Stimulated activated CD8-positive, alpha-beta memory T cell treated with anti-CD3 and anti-CD28 coated beads, Interleukin-7, amount 100 ng/mL, for 24 hours (primary cell): ENCODE measurements around the gene DPPA5.
"Not testable (repeated sequence)": the region's sequence is repeated elsewhere in the genome, so short reads cannot be mapped to it uniquely, and the experiment has no call there.

Experiments used
- DNase-seq: peaks from one replicate; pipeline ENCODE4 v3.0.0-alpha.2; 2020; ENCODE audit warnings: low read depth

The DPPA5 gene

DNA sequence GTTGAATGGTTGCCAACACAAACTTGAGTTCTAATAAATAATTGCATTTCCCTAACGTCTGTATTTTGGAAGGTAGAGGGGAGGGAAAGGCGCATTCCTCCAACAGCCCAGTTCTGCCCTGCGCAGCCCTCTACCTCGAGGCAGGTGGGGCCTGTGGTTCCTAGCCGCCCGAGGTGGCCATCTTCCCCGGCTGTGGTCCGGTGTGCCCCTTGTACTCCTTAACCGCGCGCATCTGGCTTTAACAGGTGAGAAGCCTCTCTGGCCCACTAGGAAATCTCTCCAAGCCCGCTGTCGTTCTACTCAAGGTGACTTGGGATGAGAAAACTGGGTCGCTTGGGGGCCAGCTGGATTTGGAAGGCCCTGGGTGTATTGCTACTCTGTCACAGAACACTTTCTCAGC lies 10.0 kb upstream of the DPPA5 start:
- no peak for DNase-seq

DNA sequence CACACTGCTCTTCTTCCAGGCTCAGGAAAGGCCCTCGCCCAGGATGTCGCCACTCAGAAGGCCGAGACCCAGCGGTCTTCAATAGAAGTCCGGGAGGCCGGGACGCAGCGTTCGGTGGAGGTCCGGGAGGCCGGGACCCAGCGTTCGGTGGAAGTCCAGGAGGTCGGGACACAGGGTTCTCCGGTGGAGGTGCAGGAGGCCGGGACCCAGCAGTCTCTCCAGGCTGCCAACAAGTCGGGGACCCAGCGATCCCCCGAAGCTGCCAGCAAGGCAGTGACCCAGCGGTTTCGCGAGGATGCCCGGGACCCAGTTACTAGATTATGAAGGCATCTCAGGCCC lies 9.4 kb upstream of the DPPA5 start:
- no peak for DNase-seq

DNA sequence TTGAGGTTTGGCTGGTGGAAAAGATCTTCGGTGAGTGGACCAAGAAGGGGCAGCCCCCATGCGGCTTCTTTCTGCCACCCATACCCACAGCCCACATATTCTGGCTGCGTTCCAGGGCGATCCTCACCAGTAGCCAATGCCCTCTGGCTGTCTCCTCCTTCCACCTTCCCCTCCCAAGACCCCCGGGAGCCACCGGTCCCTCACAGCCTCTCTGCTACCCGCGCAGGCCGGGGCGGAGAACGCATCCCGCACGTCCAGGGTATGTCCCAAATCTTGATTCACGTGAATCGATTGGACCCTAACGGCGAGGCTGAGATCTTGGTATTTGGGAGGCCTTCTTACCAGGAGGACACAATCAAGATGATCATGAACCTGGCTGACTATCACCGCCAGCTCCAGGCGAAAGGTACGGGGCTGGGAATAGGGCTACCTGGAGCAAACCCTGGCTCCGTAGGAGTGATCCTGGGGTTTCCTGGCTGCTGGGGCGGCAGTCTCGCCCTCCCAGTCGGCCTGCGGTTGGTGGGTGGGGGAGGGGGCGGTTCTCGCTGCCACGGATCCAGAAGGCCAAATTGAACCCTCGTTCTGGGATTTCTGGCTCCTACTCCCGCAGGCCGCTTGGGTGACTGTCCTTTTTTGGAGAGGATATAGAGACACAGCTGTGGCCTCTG lies 8.9 kb upstream of the DPPA5 start:
- no peak for DNase-seq

DNA sequence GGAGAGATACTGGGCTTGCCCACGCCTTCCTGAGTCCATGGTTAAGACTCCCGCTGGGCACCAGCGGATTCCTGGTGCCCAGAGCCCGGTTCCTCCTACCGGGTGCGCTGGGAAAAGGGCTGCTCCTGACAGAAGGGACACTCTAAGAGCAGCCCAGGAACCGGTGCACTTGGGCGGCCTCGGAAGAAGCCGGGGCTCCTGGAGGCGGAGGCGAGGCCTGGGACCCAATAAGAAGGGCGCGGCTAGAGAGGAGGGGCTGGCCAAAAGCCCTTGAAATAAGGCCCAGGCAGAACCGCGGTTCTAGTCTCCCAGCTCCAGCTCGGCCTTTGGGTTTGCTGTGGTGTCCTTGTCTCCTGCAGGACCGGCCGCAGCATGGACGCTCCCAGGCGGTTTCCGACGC lies 8.3 kb upstream of the DPPA5 start, which contains the start of gene KHDC3L:
Gene KHDC3L (plus strand): TSS at position 301 of the 400 bp plus-strand sequence. CDS start 72 bp downstream, at position 373.
- DNase-seq: no peak

DNA sequence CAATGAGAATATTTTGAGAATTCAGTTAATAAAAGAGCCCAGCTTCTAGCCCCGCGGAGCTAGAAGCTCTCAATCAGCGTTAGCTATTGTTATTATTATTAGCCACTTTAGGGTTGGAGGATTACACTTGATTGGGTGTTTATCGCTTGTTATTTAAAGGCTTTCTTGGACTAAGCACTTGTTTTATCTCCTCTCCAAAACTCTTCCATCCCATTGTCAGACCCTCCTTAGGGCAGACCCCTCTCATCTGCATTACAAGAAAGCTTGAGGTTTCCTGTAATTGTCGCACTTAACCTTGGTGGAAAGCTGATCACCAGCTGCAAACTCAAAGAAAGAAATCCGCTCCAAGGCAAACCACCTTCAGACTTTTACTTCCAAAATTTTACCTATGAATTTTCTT lies 4.8 kb downstream of the DPPA5 start:
- no peak for DNase-seq

DNA sequence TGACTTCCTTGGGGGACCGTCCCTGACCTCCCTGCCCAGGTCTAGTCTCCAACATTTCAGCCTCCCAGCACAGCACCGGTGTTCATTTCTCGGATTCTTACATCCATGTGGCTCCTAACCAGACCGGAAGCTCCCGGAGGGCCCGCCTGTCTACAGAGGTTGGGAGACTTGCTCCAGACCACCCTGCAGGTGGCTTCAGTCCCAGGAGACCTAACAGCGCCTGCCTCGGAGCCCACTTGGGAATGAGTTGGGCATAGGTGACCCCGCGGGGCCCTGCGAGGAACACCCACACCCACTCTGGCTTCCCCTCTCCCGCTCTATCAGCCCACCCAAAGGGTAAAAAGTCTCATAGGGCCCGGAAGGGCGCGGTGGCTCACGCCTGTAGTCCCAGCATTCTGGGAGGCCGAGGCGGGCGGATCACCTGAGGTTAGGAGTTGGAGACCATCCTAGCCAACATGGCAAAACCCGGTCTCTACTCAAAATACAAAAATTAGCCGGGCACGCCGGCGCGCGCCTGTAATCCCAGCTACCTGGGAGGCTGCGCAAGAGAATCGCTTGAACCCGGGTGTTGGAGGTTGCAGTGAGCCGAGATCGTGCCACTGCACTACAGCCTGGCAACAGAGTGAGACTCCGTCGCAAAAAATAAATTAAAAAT lies 5.4 kb downstream of the DPPA5 start:
- DNase-seq: no peak

DNA sequence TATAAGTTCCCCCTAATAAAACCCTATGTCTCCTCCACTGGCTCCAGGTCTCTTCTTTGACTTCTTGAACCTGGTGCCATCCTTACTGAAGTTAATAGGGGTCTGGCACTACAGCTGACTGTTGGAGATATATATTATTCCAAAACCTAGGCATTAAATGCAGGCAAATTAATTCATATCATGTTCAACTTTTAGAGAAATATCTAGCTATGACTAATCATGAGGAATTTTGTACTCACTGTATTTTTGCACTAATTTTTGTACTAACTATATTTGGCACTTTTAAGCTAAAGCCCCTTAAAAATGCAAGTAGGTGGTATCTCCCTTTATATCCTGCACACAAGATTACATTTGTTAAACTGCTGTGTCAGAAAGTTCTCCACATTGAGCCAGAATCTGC lies 10.9 kb downstream of the DPPA5 start:
- no peak for DNase-seq

DNA sequence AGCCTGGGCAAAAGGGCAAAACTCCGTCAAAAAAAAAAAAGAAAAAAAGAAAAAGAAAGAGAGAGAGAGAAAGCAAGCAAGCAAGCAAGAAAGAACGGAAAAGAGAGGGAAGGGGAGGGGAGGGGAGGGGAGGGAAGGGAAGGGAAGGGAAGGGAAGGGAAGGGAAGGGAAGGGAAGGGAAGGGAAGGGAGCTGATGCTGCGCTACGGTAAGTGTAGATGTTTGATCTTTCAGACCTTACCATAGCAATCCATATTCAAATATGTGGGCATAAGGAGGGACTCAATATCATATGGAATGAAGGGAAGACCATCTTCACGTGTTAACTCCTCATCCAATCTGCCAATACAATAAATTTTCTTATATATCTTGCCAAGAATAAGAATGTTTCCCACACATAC lies 11.9 kb downstream of the DPPA5 start:
- no peak for DNase-seq

DNA sequence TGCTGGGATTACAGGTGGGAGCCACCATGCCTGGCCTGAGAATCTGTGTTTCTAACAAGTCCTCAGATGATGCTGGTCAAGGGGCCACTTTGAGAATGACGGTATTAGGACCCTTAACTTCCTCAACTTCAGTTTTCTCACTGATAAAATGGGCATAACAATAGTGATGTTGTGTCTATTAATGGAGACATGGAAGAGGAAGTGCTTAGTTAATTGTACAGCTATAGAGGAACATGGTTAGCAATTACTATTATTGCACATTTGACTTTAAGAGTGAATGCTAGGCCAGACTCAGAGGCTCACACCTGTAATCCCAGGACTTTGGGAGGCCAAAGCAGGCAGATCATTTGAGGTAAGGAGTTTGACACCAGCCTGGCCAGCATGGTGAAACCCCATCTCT lies 12.7 kb downstream of the DPPA5 start:
- no peak for DNase-seq

DNA sequence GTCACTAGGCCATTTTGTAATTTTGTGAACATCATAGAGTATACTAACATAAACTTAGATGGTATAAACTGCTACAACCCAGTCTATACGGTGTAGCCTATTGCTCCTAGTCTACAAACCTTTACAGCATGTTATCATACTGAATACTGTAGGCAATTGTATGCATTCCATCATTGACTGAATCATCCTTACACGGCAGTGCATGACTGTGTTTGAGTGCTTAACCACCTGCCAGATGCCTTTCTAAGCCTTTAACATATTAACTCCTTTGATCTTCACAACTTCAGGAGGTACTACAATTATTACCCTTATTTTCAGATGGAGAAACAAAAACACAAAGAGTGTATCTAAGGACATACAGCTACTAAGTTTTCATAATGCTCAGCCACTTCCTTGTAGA lies 14.0 kb downstream of the DPPA5 start:
- no peak for DNase-seq

DNA sequence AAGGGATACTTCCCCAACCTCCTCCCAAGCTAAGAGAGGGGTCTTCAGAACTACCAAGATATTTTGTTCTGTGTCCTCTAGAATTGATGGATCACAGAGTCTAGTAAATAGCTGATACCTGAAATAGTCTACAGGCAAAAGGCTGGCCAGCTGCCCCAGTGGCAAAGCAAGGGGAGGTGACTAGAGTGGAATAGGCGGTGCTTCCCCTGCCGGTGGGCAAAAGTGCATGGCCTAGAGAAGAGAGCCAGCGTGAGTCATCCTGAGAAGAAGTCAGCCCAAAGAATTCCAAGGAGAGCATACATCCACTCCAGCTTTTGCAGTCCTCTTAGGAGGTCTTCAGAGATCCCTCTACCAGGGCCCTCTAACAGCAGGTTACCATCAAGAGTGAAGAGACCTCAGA lies 14.7 kb downstream of the DPPA5 start:
- no peak for DNase-seq

DNA sequence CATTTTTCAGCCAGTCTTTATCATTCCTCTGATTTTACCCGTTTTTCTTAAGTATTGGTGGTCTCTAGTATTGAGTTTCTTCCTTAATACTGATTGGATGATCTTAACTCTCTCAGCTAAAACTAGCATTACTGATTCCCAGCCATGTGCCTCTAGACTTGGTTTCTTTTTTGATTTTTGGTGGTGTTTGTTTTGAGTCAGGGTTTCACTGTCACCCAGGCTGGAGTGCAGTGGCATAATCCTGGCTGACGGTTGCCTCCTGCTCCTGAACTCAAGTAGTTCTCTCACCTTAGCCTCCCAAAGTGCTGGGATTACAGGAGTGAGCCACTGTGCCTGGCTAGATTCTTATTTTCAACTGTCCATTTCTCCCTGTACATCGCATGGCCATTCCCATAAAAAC lies 24.9 kb downstream of the DPPA5 start:
- DNase-seq: no peak

DNA sequence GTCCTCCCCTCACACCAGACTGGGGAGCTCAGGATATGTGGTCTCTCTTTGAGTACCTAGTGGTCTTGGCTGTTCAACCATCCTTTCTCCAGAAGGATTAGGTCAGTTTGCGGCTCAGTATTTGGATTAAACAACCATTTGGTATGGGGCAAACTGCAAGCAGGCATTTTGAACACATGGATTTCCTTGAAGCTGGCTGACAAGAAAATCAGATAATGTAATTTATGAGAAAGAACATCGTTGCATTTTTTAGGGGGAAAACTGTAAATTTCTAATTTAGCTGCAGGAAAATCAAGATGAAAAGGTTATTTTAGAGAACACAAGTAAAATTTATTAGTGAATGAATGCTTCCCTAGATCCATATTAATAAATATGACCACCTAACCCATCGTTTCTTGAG lies 25.3 kb downstream of the DPPA5 start:
- no peak for DNase-seq

DNA sequence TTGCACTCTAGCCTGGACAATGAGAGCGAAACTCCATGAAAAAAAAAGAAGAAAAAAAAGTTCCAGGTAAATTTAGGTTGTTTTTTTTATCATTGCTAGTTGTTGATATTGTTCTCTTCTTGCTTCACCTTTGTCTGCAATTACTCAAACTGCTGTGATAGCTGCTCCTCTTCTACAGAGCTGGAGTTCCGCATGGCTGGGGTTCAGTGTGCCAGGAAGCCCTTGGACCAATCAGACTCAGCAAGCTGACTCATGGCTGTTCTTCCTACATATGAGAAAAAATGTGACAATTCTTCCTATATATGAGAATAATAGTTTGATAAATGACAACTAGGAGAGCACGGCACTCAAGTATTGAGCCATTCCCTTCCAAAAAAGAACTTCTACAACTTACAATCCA lies 28.4 kb downstream of the DPPA5 start:
- no peak for DNase-seq

DNA sequence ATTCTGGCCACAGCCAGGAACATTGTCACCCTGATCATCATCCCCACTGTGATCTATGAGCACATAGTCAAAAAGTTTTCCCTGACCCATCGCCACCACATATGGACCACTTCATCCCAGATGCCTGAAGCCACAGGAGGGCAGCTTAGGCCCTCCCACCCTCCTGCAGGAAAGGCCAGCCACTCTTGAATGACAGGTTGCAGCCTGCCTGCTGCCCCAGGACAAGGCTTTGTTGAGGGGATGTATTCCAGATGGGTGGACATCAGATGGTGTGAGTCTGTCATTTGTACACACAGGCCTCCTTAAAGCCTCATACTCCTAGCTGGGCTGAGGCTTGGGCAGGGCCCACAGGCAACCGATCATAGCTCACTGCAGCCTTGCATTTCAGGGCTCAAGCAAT lies 30.8 kb downstream of the DPPA5 start:
- DNase-seq: no peak

DNA sequence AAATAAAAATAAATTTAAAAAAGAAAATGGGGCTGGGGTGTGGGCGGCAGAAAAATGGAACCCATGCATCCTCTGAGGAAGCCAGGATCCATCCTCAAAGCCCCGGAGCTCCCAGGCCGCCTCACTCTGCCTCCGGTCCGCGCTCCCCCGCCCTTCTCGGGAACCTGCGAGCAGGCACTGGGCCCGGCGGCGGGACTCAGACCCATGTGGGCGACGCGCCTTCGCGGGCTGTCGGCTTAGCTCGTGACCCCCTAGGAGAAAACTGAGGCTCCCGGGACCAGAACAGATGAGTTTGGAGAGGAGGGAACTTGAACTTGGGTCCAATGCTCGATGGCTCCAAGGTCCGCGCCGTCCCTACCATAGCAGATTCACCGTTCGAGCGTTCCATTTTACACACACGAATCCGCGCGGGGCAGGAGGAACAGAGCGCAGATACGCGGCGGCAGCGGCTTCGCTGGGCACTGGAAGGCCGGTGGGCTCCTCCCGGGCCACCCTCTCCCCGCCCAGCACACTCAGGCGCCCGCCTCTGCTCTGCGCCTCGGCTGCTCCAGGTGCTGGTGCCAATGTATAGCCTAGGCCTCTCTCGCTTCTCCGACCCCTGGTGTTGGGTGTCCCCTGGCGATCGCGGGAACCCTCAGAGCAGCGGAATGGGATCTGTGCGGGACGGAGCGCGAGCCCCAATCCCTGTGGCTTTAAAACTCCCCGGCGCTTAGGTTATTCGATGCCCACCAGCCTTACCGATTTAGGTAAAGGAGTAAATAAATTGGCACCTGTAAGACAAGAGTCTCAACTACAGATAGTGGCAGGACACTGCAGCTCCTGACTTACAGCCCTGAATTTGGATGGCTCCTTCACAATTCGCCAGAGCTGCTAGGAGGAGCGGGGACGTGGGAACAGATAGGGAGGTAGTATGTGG lies 39.2 kb downstream of the DPPA5 start:
- no peak for DNase-seq

DNA sequence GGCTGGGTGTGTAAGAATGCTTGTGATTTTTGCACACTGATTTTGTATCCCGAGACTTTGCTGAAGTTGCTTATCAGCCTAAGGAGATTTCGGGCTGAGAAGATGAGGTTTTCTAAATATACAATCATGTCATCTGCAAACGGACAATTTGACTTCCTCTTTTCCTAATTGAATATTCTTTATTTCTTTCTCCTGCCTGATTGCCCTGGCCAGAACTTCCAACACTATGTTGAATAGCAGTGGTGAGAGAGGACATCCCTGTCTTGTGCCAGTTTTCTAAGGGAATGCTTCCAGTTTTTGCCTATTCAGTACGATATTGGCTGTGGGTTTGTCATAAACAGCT lies 43.6 kb downstream of the DPPA5 start:
- DNase-seq: not testable (repeated sequence)

DNA sequence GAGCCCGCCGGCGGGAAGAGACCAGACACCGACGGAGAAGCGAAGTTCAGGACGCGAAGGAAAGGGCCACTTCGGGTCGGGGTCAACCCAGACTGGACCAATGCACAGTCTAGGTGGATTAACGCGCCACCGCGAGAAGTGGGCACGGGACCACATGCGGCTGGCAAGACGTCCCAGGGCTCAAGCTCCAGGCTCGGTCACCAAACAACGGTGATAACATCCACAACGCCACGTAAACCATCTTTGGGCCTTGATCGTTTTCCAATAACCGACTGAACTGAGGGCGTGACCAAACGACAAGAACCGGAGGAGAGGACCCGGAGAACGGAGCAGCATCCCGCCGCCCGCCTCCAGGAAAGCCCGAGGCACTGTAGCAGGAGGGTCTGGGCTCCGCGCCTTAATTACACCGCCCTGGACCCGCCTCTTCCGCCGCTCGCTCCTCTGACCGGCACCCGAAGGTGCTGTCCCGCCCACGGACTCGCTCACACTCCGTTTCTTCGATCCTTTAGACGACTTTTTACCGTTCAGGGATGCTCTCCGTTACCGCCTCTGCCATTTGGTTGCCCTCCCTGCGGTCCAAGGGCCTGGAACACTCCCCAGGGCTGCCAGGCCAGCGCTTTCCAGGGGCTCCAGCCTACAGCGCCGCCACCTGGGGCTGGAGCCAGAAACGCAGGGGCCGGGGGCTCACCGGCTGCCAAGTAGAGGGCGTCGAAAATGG lies 44.1 kb downstream of the DPPA5 start:
- peak; percentile 44 for DNase-seq

DNA sequence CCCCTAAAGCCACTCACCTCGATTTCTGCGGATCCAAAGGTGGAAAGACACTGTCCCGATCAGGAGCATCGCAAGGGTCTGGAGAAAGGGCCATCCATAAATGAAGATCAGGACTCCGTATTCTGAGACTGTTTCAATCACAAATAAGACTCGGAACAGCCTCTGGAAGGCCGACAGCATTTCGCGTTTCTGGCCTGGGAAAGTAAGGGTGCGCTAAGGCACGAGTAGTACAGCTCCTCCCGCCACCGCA lies 44.6 kb downstream of the DPPA5 start:
- DNase-seq: no peak

DNA sequence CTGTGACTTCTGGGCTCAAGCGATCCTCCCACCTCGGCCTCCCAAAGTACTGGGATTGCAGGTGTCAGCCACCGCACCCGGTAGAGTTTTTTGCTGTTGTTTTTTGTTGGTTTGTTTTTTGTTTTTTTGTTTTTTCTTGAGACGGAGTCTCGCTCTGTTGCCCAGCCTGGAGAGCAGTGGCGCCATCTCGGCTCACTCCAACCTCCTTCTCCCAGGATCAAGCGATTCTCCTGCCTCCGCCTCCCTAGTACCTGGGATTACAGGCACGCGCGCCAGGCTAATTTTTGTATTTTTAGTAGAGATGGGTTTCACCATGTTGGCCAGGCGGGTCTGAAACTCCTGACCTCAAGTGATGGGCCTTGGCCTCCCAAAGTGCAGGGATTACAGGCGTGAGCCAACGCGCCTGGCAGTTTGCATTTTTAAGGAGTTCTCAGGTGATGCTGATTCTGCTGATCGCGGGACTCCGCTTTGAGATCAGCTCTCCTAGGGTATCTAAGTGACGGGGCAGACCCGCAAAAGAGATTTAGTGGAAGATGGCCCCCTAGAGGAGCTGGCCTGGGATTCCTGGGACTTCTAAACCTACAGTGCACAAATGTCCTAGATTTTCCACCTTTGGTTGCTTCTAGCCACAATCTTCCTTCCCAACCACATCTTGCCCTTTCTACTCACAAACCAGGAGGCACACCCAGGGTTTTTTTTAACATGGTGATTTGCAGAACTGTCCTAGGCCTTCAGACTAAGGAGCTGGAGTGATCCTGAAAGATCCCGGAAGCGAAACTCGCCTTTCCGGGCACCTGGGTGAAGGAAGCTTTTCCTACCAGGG lies 45.2 kb downstream of the DPPA5 start:
- no peak for DNase-seq

DNA sequence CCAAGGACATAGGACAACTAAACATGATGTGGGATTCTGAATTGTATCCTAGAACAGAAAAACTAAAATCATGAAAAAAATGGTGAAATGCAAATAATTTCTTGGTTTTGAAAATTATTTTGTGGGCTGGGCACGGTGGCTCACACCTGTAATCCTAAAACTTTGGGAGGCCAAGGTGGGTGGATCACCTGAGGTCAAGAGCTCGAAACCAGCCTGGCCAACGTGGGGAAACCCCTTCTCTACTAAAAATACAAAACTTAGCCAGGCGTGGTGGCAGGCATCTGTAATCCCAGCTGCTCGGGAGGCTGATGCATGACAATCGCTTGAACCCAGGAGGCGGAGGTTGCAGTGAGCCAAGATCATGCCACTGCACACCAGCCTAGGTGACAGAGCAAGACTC lies 50.3 kb downstream of the DPPA5 start:
- DNase-seq: not testable (repeated sequence)
